Astrocyte (in vitro differentiated cells and primary cell): ENCODE data around the gene ULBP2. TPM values are rescaled to one million over a fixed set of nuclear protein-coding genes. Genes with fewer than 3 reads are reported as not detected.
"Not testable (repeated sequence)": the region's sequence is repeated elsewhere in the genome, so short reads cannot be mapped to it uniquely, and the experiment has no call there.

ENCODE experiments used
- DNase-seq: peaks from one replicate; pipeline ENCODE4 v3.0.0-alpha.2; 2010; ENCODE audit warnings: low read depth
- FAIRE-seq: peaks from 2 replicates; lab custom pipeline; 2011; peaks lifted over from hg19 to GRCh38; lab: Jason Lieb, UNC
- H2AFZ ChIP-seq: 2 replicates; pipeline ENCODE4 v1.6.0; 2012; ENCODE audit warnings: low read depth, low read length, inconsistent platforms
- H3K27ac ChIP-seq: 2 replicates; pipeline ENCODE4 v1.5.1; 2011; ENCODE audit warnings: low read depth, low read length, inconsistent platforms
- H3K27me3 ChIP-seq: 2 replicates; pipeline ENCODE4 v1.6.0; 2011; ENCODE audit warnings: low read length, inconsistent platforms; ENCODE audit not compliant: insufficient read depth
- H3K36me3 ChIP-seq: 2 replicates; pipeline ENCODE4 v1.5.1; 2011; ENCODE audit warnings: low read length, inconsistent platforms; ENCODE audit not compliant: insufficient read depth
- H3K4me1 ChIP-seq: 2 replicates; pipeline ENCODE4 v1.5.1; 2011; ENCODE audit warnings: low read length, inconsistent platforms; ENCODE audit not compliant: insufficient read depth
- H3K4me2 ChIP-seq: 2 replicates; pipeline ENCODE4 v1.6.0; 2012; ENCODE audit warnings: low read length, inconsistent platforms
- H3K4me3 ChIP-seq: 2 replicates; pipeline ENCODE4 v1.5.1; 2011; ENCODE audit warnings: low read depth, mild to moderate bottlenecking, low read length, inconsistent platforms; ENCODE audit not compliant: insufficient read depth
- H3K79me2 ChIP-seq: 2 replicates; pipeline ENCODE4 v1.6.0; 2012; ENCODE audit warnings: mild to moderate bottlenecking, low read length, inconsistent platforms; ENCODE audit not compliant: insufficient read depth
- H3K9ac ChIP-seq: 2 replicates; pipeline ENCODE4 v1.6.0; 2012; ENCODE audit warnings: mild to moderate bottlenecking, low read length, inconsistent platforms
- H3K9me3 ChIP-seq: 2 replicates; pipeline ENCODE4 v1.5.1; 2012; ENCODE audit warnings: low read depth, mild to moderate bottlenecking, low read length, inconsistent platforms; ENCODE audit not compliant: insufficient read depth
- H4K20me1 ChIP-seq: 2 replicates; pipeline ENCODE4 v1.6.0; 2012; ENCODE audit warnings: low read length, inconsistent platforms; ENCODE audit not compliant: insufficient read depth
- H3K27ac Mint-ChIP-seq: one replicate; pipeline ENCODE4 v1.8.0; 2021; ENCODE audit warnings: mild to moderate bottlenecking, mixed read lengths; ENCODE audit not compliant: unreplicated experiment
- H3K27me3 Mint-ChIP-seq: one replicate; pipeline ENCODE4 v1.8.0; 2021; ENCODE audit warnings: low read depth, mixed read lengths; ENCODE audit not compliant: unreplicated experiment
- H3K36me3 Mint-ChIP-seq: one replicate; pipeline ENCODE4 v1.8.0; 2021; ENCODE audit warnings: low read depth, mixed read lengths; ENCODE audit not compliant: unreplicated experiment
- H3K4me1 Mint-ChIP-seq: one replicate; pipeline ENCODE4 v1.8.0; 2021; ENCODE audit warnings: low read depth, mixed read lengths; ENCODE audit not compliant: unreplicated experiment
- H3K4me3 Mint-ChIP-seq: one replicate; pipeline ENCODE4 v1.8.0; 2021; ENCODE audit warnings: mild to moderate bottlenecking, moderate library complexity, mixed read lengths; ENCODE audit not compliant: unreplicated experiment
- H3K9me3 Mint-ChIP-seq: one replicate; pipeline ENCODE4 v1.8.0; 2021; ENCODE audit warnings: mild to moderate bottlenecking, mixed read lengths; ENCODE audit not compliant: unreplicated experiment
- EZH2 ChIP-seq: IDR thresholded peaks from 2 replicates; pipeline ENCODE4 v1.6.1; 2012; ENCODE audit warnings: mild to moderate bottlenecking, low read length, inconsistent platforms; ENCODE audit not compliant: insufficient read depth
- total RNA-seq: library from RNA; stranded (reverse); gene quantifications from 2 replicates; pipeline ENCODE4 v1.2.1, GENCODE V29; 2021
- TF ChIP-seq, protein P1 (sequence below): IDR thresholded peaks from 2 replicates; pipeline ENCODE4 v1.5.1; 2011; ENCODE audit warnings: low read depth, mild to moderate bottlenecking, inconsistent platforms, low read length, moderate library complexity; ENCODE audit not compliant: insufficient read depth

The ULBP2 gene
- total RNA-seq, 1 donor from 2014 or later: 7.3 TPM

DNA sequence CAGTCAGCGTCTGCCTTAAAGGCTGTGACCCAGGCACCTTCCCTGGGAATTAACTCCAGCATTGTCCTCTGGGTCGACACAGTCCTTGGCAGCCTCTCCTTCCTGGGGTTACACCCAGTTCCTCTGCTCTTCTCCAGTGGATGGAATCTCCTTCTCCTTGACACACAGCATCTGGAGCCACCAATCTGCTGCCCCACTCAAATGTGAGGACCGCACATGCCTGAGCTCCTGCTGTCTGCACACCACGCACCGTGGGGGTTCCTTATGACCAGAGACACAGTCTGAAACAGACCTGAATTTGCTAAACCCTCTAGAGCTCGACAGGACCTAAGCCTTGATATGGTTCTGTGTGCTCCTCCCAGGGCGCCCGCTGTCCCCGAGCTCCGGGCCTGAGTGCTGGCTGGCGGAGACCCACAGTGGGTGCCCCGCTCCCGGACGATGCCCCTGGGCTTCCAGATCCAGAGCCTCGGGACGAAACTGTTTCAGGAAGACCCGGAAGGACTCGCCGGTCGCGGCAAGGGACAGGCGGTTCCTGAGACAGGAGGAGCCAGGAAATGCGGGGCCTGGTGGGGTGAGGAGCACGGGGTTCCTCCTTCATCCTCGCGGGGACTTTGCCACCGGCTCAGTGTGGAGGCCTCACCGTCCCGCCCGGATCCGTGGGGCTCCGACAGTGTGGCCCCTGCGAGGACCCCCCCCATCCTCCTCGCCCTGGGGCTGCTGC lies 16.4 kb upstream of the ULBP2 start:
- peaks cover 22% of the 10 kb centered on the region for H3K9me3 Mint-ChIP-seq
- Histone ChIP-seq H3K79me2 (no peaks in the 10 kb centered on the region), H3K9ac (peak overlapping the region; percentile 72), H3K27ac (no peak overlapping the region), H3K4me3 (peak overlapping the region; percentile 51), H2AFZ (peak overlapping the region; percentile 94), H3K36me3 (no peaks in the 10 kb centered on the region), H4K20me1 (no peaks in the 10 kb centered on the region), H3K4me1 (peaks cover 12% of the 10 kb centered on the region), H3K9me3 (no peaks in the 10 kb centered on the region), H3K4me2 (peak overlapping the region; percentile 91), H3K27me3 (peaks cover 22% of the 10 kb centered on the region)
- H3K4me3 Mint-ChIP-seq: peak overlapping the region; percentile 72
- H3K27me3 Mint-ChIP-seq: peaks cover 86% of the 10 kb centered on the region
- FAIRE-seq (no peak), DNase-seq (no peak)
- no peak overlapping the region for H3K27ac Mint-ChIP-seq
- H3K4me1 Mint-ChIP-seq: peaks cover 2% of the 10 kb centered on the region
- TF ChIP-seq, protein P1, sequence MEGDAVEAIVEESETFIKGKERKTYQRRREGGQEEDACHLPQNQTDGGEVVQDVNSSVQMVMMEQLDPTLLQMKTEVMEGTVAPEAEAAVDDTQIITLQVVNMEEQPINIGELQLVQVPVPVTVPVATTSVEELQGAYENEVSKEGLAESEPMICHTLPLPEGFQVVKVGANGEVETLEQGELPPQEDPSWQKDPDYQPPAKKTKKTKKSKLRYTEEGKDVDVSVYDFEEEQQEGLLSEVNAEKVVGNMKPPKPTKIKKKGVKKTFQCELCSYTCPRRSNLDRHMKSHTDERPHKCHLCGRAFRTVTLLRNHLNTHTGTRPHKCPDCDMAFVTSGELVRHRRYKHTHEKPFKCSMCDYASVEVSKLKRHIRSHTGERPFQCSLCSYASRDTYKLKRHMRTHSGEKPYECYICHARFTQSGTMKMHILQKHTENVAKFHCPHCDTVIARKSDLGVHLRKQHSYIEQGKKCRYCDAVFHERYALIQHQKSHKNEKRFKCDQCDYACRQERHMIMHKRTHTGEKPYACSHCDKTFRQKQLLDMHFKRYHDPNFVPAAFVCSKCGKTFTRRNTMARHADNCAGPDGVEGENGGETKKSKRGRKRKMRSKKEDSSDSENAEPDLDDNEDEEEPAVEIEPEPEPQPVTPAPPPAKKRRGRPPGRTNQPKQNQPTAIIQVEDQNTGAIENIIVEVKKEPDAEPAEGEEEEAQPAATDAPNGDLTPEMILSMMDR: no peak
- TF ChIP-seq EZH2: no peak
- H3K36me3 Mint-ChIP-seq: no peaks in the 10 kb centered on the region

DNA sequence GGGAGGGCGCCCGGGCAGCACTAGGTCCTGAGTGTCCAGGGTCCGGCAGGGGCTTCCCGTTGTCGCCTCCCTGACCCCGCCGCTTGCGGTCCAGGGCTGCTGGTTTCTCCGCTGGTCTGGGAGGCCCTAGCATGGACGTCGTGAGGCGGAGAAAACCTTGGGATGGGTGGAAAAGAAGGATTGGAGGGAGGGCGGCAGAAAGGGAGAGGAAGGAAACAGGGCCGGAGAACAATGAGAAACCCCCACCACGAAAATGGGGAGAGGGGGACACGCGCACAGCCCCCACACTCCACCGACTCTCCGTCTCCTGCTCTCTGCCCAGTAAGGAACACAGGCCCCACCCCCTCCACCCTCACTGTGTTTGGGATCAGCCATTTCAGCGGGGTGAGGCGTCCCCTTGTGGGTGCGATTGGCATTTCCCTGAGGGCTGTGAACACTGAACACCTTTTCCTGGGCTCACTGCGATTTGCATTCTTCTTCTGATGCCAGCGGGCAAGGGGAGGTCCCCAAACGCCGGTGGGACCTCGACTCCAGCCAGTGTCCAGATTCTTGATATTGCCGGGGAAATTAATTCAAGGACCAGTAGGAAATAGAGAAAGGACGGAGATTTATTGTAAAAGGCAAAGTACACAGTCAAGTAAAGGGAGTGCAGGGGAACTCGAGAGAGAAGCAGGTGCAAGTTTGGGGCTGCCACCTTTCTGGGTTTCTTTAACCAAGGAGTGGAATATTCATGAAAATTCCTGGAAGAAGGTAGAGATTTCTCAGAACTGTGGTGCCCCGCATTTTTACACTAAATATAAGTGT lies 15.6 kb upstream of the ULBP2 start:
- peaks cover 18% of the 10 kb centered on the region for H3K9me3 Mint-ChIP-seq
- H2AFZ ChIP-seq: peak overlapping the region; percentile 94
- no peak overlapping the region for H3K27ac ChIP-seq
- H3K4me3 Mint-ChIP-seq: peak overlapping the region; percentile 79
- peak overlapping the region; percentile 72 for H3K9ac ChIP-seq
- H3K4me2 ChIP-seq: peak overlapping the region; percentile 91
- TF ChIP-seq, protein P1: peak; percentile 81
- no peak for TF ChIP-seq EZH2
- H3K4me1 ChIP-seq: peaks cover 12% of the 10 kb centered on the region
- no peaks in the 10 kb centered on the region for H3K9me3 ChIP-seq
- H3K4me1 Mint-ChIP-seq: peaks cover 2% of the 10 kb centered on the region
- peak; percentile 52 for DNase-seq
- peaks cover 24% of the 10 kb centered on the region for H3K27me3 ChIP-seq
- H4K20me1 ChIP-seq: no peaks in the 10 kb centered on the region
- H3K36me3 Mint-ChIP-seq: no peaks in the 10 kb centered on the region
- H3K36me3 ChIP-seq: no peaks in the 10 kb centered on the region
- no peaks in the 10 kb centered on the region for H3K79me2 ChIP-seq
- FAIRE-seq: no peak
- H3K4me3 ChIP-seq: peak overlapping the region; percentile 51
- H3K27ac Mint-ChIP-seq: no peak overlapping the region
- peaks cover 86% of the 10 kb centered on the region for H3K27me3 Mint-ChIP-seq

DNA sequence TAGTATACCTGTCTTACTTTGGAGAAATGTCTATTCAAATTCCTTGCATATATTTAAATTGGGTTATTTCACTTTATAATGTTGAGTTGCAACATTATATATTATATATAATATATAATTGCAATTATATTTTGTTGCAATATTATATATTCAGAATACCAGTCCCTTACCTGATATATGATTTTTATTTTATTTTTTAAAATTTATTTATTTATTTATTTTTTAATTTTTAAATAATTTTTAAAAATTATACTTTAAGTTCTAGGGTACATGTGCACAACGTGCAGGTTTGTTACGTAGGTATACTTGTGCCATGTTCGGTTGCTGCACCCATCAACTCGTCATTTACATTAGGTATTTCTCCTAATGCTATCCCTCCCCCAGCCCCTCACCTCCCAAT lies 14.8 kb upstream of the ULBP2 start:
- DNase-seq: not testable (repeated sequence)
- H3K27me3 Mint-ChIP-seq: peaks cover 85% of the 10 kb centered on the region

More for the DNA sequence above, 14.8 kb upstream of the ULBP2 start:
- H3K36me3 ChIP-seq, H4K20me1 ChIP-seq, H3K79me2 ChIP-seq, H3K4me1 Mint-ChIP-seq, H3K4me2 ChIP-seq, H3K4me3 ChIP-seq, H3K9me3 ChIP-seq, H3K27ac ChIP-seq, H3K27ac Mint-ChIP-seq, H3K9ac ChIP-seq, FAIRE-seq, H3K4me3 Mint-ChIP-seq, H2AFZ ChIP-seq, H3K36me3 Mint-ChIP-seq: not testable (repeated sequence)
- Histone ChIP-seq H3K27me3 (peaks cover 28% of the 10 kb centered on the region), H3K4me1 (peaks cover 12% of the 10 kb centered on the region)
- peaks cover 18% of the 10 kb centered on the region for H3K9me3 Mint-ChIP-seq
